ENCODE data around the gene ABHD11. TPM values are rescaled to one million over a fixed set of nuclear protein-coding genes. Genes with fewer than 3 reads are reported as not detected.

ABHD11 gene
- total and polyA plus RNA-seq, 9 of the 15 experiments (the other 6 are each of a cell fraction or from before 2014, with no cell fraction given): 7.7 to 44.2 (median 18.9) TPM

- TF ChIP-seq KLF1 (tag; IDR thresholded peaks at IDR 0.05) (0 out of 2 replicates have a peak, but pooled peaks have one; percentile 3), RBM17 (IDR thresholded peaks at IDR 0.05; ENCODE audit: borderline replicate concordance, low read depth, low read length) (no peak), PHF8 (IDR thresholded peaks at IDR 0.05; ENCODE audit: borderline replicate concordance, low read length) (peak; percentile 34; the same call in 1 of the 2 replicates), RBM22 (IDR thresholded peaks at IDR 0.05; ENCODE audit: low read depth, low read length, poor library complexity, severe bottlenecking) (peak; percentile 33), RBFOX2 (IDR thresholded peaks at IDR 0.05; ENCODE audit: low read depth, low read length) (0 out of 2 replicates have a peak, but pooled peaks have one; percentile 13), ZFX (CRISPR knock-in tag; IDR thresholded peaks at IDR 0.05) (peak; percentile 74), SIN3A (IDR thresholded peaks at IDR 0.05; ENCODE audit: borderline replicate concordance in 2 of 2, control insufficient read depth in 1 of 2, low read depth in 2 of 2, low read length in 2 of 2) (peak in 1 of 2 experiments; percentile 29; a peak in 1 of 4 replicates), NFIC (IDR thresholded peaks at IDR 0.05) (peak; percentile 49), MYBL2 (IDR thresholded peaks at IDR 0.05; ENCODE audit: low read depth) (no peak), MYBL2 (CRISPR knock-in tag; IDR thresholded peaks at IDR 0.05; ENCODE audit: borderline replicate concordance) (no peak), ZNF766 (CRISPR knock-in tag; conservative IDR thresholded peaks at IDR 0.05) (no peak), PPARD (CRISPR knock-in tag; IDR thresholded peaks at IDR 0.05) (no peak)
- TF ChIP-seq, protein P1, sequence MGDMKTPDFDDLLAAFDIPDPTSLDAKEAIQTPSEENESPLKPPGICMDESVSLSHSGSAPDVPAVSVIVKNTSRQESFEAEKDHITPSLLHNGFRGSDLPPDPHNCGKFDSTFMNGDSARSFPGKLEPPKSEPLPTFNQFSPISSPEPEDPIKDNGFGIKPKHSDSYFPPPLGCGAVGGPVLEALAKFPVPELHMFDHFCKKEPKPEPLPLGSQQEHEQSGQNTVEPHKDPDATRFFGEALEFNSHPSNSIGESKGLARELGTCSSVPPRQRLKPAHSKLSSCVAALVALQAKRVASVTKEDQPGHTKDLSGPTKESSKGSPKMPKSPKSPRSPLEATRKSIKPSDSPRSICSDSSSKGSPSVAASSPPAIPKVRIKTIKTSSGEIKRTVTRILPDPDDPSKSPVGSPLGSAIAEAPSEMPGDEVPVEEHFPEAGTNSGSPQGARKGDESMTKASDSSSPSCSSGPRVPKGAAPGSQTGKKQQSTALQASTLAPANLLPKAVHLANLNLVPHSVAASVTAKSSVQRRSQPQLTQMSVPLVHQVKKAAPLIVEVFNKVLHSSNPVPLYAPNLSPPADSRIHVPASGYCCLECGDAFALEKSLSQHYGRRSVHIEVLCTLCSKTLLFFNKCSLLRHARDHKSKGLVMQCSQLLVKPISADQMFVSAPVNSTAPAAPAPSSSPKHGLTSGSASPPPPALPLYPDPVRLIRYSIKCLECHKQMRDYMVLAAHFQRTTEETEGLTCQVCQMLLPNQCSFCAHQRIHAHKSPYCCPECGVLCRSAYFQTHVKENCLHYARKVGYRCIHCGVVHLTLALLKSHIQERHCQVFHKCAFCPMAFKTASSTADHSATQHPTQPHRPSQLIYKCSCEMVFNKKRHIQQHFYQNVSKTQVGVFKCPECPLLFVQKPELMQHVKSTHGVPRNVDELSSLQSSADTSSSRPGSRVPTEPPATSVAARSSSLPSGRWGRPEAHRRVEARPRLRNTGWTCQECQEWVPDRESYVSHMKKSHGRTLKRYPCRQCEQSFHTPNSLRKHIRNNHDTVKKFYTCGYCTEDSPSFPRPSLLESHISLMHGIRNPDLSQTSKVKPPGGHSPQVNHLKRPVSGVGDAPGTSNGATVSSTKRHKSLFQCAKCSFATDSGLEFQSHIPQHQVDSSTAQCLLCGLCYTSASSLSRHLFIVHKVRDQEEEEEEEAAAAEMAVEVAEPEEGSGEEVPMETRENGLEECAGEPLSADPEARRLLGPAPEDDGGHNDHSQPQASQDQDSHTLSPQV (IDR thresholded peaks at IDR 0.05): 0 out of 2 replicates have a peak, but pooled peaks have one; percentile 44
- TF ChIP-seq, protein P2, sequence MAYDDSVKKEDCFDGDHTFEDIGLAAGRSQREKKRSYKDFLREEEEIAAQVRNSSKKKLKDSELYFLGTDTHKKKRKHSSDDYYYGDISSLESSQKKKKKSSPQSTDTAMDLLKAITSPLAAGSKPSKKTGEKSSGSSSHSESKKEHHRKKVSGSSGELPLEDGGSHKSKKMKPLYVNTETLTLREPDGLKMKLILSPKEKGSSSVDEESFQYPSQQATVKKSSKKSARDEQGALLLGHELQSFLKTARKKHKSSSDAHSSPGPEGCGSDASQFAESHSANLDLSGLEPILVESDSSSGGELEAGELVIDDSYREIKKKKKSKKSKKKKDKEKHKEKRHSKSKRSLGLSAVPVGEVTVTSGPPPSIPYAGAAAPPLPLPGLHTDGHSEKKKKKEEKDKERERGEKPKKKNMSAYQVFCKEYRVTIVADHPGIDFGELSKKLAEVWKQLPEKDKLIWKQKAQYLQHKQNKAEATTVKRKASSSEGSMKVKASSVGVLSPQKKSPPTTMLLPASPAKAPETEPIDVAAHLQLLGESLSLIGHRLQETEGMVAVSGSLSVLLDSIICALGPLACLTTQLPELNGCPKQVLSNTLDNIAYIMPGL (CRISPR knock-in tag; IDR thresholded peaks at IDR 0.05): 0 out of 2 replicates have a peak, but pooled peaks have one; percentile 18
- TF ChIP-seq, protein P3, sequence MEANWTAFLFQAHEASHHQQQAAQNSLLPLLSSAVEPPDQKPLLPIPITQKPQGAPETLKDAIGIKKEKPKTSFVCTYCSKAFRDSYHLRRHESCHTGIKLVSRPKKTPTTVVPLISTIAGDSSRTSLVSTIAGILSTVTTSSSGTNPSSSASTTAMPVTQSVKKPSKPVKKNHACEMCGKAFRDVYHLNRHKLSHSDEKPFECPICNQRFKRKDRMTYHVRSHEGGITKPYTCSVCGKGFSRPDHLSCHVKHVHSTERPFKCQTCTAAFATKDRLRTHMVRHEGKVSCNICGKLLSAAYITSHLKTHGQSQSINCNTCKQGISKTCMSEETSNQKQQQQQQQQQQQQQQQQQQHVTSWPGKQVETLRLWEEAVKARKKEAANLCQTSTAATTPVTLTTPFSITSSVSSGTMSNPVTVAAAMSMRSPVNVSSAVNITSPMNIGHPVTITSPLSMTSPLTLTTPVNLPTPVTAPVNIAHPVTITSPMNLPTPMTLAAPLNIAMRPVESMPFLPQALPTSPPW (CRISPR knock-in tag; IDR thresholded peaks at IDR 0.05): peak; percentile 49; the same call in 1 of the 2 replicates
- TF ChIP-seq, protein P4, sequence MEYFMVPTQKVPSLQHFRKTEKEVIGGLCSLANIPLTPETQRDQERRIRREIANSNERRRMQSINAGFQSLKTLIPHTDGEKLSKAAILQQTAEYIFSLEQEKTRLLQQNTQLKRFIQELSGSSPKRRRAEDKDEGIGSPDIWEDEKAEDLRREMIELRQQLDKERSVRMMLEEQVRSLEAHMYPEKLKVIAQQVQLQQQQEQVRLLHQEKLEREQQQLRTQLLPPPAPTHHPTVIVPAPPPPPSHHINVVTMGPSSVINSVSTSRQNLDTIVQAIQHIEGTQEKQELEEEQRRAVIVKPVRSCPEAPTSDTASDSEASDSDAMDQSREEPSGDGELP (CRISPR knock-in tag; IDR thresholded peaks at IDR 0.05; ENCODE audit: borderline replicate concordance): peak; percentile 74
Measured at GRCh38 chr7:73703757-73704639, 34.6 kb downstream of the ABHD11 start (continued).

All from K562 (cell line).